Amygdala (tissue), 56 donors: ENCODE measurements around the gene GLT6D1.

Experiments
- DNase-seq, 56 donors: peaks; one replicate each; lab custom pipeline; 2025; lab: John Stamatoyannopoulos, UW

GLT6D1 gene

GRCh38 chr9:135588886-135589595 is 50.3 kb downstream of the GLT6D1 start:
- no peak for DNase-seq

- no peak for DNase-seq
Observed at GRCh38 chr9:135588371-135588770, 51.0 kb downstream of the GLT6D1 start.

GRCh38 chr9:135587658-135588057 is 51.7 kb downstream of the GLT6D1 start:
- DNase-seq, result no peak

- DNase-seq, result no peak
Observed at GRCh38 chr9:135586601-135587109, 52.7 kb downstream of the GLT6D1 start.

GRCh38 chr9:135584934-135585333 is 54.4 kb downstream of the GLT6D1 start:
- DNase-seq, result no peak

GRCh38 chr9:135584371-135584770 is 55.0 kb downstream of the GLT6D1 start:
- DNase-seq, result no peak

- DNase-seq, result no peak
Observed at GRCh38 chr9:135583688-135584011, 55.7 kb downstream of the GLT6D1 start.

- DNase-seq, result no peak
Observed at GRCh38 chr9:135582966-135583687, 56.2 kb downstream of the GLT6D1 start.

GRCh38 chr9:135582541-135582940 is 56.8 kb downstream of the GLT6D1 start:
- no peak for DNase-seq

- DNase-seq, result no peak
Observed at GRCh38 chr9:135581636-135582426, 57.5 kb downstream of the GLT6D1 start.

GRCh38 chr9:135580664-135581380 is 58.5 kb downstream of the GLT6D1 start:
- DNase-seq, result no peak

- DNase-seq, result no peak
Observed at GRCh38 chr9:135579889-135580660, 59.3 kb downstream of the GLT6D1 start.

GRCh38 chr9:135579356-135579755 is 60.0 kb downstream of the GLT6D1 start:
- no peak for DNase-seq

GRCh38 chr9:135577256-135577655 is 62.1 kb downstream of the GLT6D1 start:
- no peak for DNase-seq

- no peak for DNase-seq
Observed at GRCh38 chr9:135575995-135576631, 63.2 kb downstream of the GLT6D1 start.

- no peak for DNase-seq
Observed at GRCh38 chr9:135574943-135575342, 64.4 kb downstream of the GLT6D1 start.

GRCh38 chr9:135574331-135574730 is 65.0 kb downstream of the GLT6D1 start:
- DNase-seq, result no peak
